ENCODE results near the gene PLTP. TPM values are rescaled to one million over a fixed set of nuclear protein-coding genes. Genes with fewer than 3 reads are reported as not detected.

PLTP gene
- total and polyA plus RNA-seq, 4 donors = 26.9 to 125 (median 80.7) TPM

DNA sequence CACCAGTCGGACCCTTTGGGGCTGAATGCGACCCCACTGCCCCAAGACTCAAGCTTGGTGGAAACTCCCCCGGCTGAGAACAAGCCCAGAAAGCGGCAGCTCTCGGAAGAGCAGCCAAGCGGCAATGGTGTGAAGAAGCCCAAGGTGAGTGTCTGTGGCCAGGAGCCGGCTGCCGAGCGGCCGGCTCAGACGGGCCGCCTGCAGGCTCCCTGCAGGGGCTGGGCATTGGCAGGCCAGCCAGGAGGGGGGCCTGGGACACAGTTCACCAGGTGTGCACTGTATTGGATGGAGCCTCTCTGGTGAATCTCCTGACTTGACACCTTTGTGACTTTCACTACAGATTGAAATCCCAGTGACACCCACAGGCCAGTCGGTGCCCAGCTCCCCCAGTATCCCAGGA lies 28.5 kb upstream of the PLTP start:
- Histone ChIP-seq H3K27ac (ENCODE audit: low read depth in 1 of 2, low read length in 1 of 2) (no peak overlapping the region), H3K9me3 (ENCODE audit: control insufficient read depth in 4 of 4, insufficient read depth in 3 of 4, low read length in 3 of 4) (no peaks in the 10 kb centered on the region), H3K9ac (ENCODE audit: insufficient read depth in 1 of 2, low read length in 2 of 2) (no peak overlapping the region), H3K27me3 (ENCODE audit: control insufficient read depth in 3 of 3, insufficient read depth in 3 of 3, low read length in 2 of 3) (no peaks in the 10 kb centered on the region), H3K4me3 (no peak overlapping the region), H3K4me1 (ENCODE audit: control insufficient read depth in 5 of 5, insufficient read depth in 5 of 5, low read length in 5 of 5) (peaks cover 0 to 3% (median 0%) of the 10 kb centered on the region in 5 donors), H3K36me3 (ENCODE audit: control insufficient read depth in 4 of 4, insufficient read depth in 4 of 4, low read length in 4 of 4) (peaks cover 30 to 65% (median 62%) of the 10 kb centered on the region in 4 donors)
- TF ChIP-seq, protein P1, sequence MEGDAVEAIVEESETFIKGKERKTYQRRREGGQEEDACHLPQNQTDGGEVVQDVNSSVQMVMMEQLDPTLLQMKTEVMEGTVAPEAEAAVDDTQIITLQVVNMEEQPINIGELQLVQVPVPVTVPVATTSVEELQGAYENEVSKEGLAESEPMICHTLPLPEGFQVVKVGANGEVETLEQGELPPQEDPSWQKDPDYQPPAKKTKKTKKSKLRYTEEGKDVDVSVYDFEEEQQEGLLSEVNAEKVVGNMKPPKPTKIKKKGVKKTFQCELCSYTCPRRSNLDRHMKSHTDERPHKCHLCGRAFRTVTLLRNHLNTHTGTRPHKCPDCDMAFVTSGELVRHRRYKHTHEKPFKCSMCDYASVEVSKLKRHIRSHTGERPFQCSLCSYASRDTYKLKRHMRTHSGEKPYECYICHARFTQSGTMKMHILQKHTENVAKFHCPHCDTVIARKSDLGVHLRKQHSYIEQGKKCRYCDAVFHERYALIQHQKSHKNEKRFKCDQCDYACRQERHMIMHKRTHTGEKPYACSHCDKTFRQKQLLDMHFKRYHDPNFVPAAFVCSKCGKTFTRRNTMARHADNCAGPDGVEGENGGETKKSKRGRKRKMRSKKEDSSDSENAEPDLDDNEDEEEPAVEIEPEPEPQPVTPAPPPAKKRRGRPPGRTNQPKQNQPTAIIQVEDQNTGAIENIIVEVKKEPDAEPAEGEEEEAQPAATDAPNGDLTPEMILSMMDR (IDR thresholded peaks at IDR 0.05; ENCODE audit: control extremely low read depth, extremely low read depth) = no peak
- 95 to 96% methylated on average over 13 of the region's 13 CpGs for WGBS, 2 donors
- ATAC-seq (ENCODE audit: insufficient read depth, low FRiP score) (no peak), DNase-seq (no peak)

DNA sequence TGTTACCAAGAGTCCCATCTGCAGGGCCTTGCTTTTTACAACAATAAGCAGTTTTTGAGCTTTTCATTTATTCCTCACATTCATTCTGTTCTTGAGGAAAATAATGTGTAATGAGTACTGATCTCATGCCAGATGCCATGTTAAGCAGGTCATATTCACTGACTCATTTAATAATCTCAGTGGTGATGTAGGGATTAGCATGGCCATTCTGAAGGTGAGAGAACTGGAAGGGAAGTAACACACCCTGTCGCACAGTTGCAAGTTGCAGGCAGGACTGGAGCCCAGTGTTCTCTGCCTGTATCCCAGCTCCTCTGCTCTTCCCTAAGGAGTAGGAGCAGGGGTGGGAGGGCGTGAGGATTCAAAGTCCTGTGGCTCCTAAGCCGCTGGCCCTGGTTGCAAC lies 28.1 kb upstream of the PLTP start:
- 97 to 100% methylated on average over 3 of the region's 3 CpGs for whole genome bisulfite sequencing, 2 donors
- TF ChIP-seq, protein P1 (IDR thresholded peaks at IDR 0.05; ENCODE audit: control extremely low read depth, extremely low read depth) = no peak
- ATAC-seq (ENCODE audit: insufficient read depth, low FRiP score) = no peak
- peaks cover 0 to 3% (median 0%) of the 10 kb centered on the region in 5 donors for H3K4me1 ChIP-seq (ENCODE audit: control insufficient read depth in 5 of 5, insufficient read depth in 5 of 5, low read length in 5 of 5)
- H3K4me3 ChIP-seq = no peak overlapping the region
- H3K9me3 ChIP-seq (ENCODE audit: control insufficient read depth in 4 of 4, insufficient read depth in 3 of 4, low read length in 3 of 4) = no peaks in the 10 kb centered on the region
- no peaks in the 10 kb centered on the region for H3K27me3 ChIP-seq (ENCODE audit: control insufficient read depth in 3 of 3, insufficient read depth in 3 of 3, low read length in 2 of 3)
- peaks cover 30 to 61% (median 58%) of the 10 kb centered on the region in 4 donors for H3K36me3 ChIP-seq (ENCODE audit: control insufficient read depth in 4 of 4, insufficient read depth in 4 of 4, low read length in 4 of 4)
- DNase-seq = no peak
- no peak overlapping the region for H3K9ac ChIP-seq (ENCODE audit: insufficient read depth in 1 of 2, low read length in 2 of 2)
- no peak overlapping the region for H3K27ac ChIP-seq (ENCODE audit: low read depth in 1 of 2, low read length in 1 of 2)

DNA sequence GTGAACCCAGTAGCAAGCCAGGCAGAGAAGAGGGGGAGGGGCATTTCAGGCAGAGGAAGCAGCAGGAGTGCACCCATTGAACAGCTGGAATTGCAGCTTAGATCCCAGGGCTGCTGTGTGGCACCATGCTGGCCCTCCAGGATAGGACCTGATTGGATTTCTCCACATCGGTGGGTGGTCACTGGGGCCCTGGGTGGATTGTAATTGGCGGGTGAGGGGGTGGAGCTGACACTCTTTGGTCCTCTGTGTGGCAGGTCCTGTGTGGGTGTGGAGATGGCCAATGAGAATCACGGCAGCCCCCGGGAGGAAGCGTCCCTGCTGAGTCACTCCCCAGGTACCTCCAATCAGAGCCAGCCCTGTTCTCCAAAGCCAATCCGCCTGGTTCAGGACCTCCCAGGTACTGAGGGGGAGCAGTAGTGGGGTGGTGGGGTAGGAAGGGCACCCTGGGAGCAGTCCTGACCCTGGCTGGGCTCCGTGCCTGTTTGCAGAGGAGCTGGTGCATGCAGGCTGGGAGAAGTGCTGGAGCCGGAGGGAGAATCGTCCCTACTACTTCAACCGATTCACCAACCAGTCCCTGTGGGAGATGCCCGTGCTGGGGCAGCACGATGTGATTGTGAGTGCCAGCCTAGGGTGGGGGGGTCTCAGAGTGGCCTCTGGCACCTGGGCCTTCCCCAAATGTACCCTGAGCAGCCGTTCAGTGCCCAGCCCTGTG lies 26.9 kb upstream of the PLTP start:
- H3K9me3 ChIP-seq (ENCODE audit: control insufficient read depth in 4 of 4, insufficient read depth in 3 of 4, low read length in 3 of 4) = no peaks in the 10 kb centered on the region
- H3K27me3 ChIP-seq (ENCODE audit: control insufficient read depth in 3 of 3, insufficient read depth in 3 of 3, low read length in 2 of 3) = no peaks in the 10 kb centered on the region
- H3K4me1 ChIP-seq (ENCODE audit: control insufficient read depth in 5 of 5, insufficient read depth in 5 of 5, low read length in 5 of 5) = peaks cover 0 to 3% (median under 1%) of the 10 kb centered on the region in 5 donors
- H3K4me3 ChIP-seq = no peak overlapping the region
- no peak for DNase-seq
- WGBS, 2 donors = 93 to 95% methylated on average over 13 of the region's 13 CpGs
- H3K27ac ChIP-seq (ENCODE audit: low read depth in 1 of 2, low read length in 1 of 2) = peak overlapping the region in 1 of 2 donors; percentile 20
- peaks cover 28 to 50% (median 50%) of the 10 kb centered on the region in 4 donors for H3K36me3 ChIP-seq (ENCODE audit: control insufficient read depth in 4 of 4, insufficient read depth in 4 of 4, low read length in 4 of 4)
- H3K9ac ChIP-seq (ENCODE audit: insufficient read depth in 1 of 2, low read length in 2 of 2) = no peak overlapping the region
- TF ChIP-seq, protein P1 (IDR thresholded peaks at IDR 0.05; ENCODE audit: control extremely low read depth, extremely low read depth) = no peak
- no peak for ATAC-seq (ENCODE audit: insufficient read depth, low FRiP score)

Measured in lung (tissue), 12 donors.